ENCODE data around the gene ESPN. TPM values are rescaled to one million over a fixed set of nuclear protein-coding genes. Genes with fewer than 3 reads are reported as not detected.

The ESPN gene
- total and polyA plus RNA-seq, 2 of the 8 experiments (the other 6 are each of a cell fraction or from before 2014, with no cell fraction given): 5.2 to 16.3 TPM

DNA sequence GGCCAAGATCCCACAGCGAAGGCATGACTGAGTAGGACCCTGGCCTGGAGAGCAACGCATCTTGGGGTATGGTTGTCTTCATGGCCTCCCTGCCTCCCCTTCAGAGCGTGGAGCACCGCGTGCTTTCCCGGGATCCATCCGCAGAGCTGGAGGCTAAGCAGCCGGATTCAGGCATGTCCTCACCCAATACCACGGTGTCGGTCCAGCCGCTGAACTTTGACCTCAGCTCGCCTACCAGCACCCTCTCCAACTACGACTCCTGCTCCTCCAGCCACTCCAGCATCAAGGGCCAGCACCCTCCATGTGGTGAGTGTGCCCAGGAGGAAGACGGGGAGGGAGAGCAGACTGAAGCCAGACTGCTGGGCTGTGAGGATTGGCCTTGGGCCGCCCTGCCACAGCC lies 19.8 kb downstream of the ESPN start (continued):
- TF ChIP-seq, protein P1, sequence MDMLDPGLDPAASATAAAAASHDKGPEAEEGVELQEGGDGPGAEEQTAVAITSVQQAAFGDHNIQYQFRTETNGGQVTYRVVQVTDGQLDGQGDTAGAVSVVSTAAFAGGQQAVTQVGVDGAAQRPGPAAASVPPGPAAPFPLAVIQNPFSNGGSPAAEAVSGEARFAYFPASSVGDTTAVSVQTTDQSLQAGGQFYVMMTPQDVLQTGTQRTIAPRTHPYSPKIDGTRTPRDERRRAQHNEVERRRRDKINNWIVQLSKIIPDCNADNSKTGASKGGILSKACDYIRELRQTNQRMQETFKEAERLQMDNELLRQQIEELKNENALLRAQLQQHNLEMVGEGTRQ (IDR thresholded peaks at IDR 0.05; ENCODE audit: low read length): no peak

Measured in H1 (cell line).